ENCODE results near the gene MGRN1. TPM values are rescaled to one million over a fixed set of nuclear protein-coding genes. Genes with fewer than 3 reads are reported as not detected.

MGRN1 gene
- total and polyA plus RNA-seq, 2 of the 13 experiments (the other 11 are each of a cell fraction or from before 2014, with no cell fraction given): 11.9 to 12.6 TPM

GRCh38 chr16:4614571-4615383 lies 9.8 kb upstream of the MGRN1 start, which contains the start of gene UBALD1 (continued):
- TF ChIP-seq HMGXB4 (CRISPR knock-in tag; IDR thresholded peaks at IDR 0.05; ENCODE audit: borderline replicate concordance in 1 of 2, low read depth in 1 of 2) (peak in 1 of 2 experiments; percentile 76; a peak in 2 of 4 replicates), CSRNP2 (CRISPR knock-in tag; conservative IDR thresholded peaks at IDR 0.05; ENCODE audit: low read depth) (no peak), PHF5A (CRISPR knock-in tag; IDR thresholded peaks at IDR 0.05; ENCODE audit: low read depth, unreplicated experiment) (no peak), ZNF704 (CRISPR knock-in tag; IDR thresholded peaks at IDR 0.05; ENCODE audit: borderline replicate concordance) (no peak), KDM3A (CRISPR knock-in tag; IDR thresholded peaks at IDR 0.05; ENCODE audit: low read depth) (peak; percentile 61; the same call in 1 of the 2 replicates), MYNN (CRISPR knock-in tag; IDR thresholded peaks at IDR 0.05; ENCODE audit: low read depth) (peak; percentile 81), MIXL1 (CRISPR knock-in tag; IDR thresholded peaks at IDR 0.05) (peak; percentile 54; the same call in 1 of the 2 replicates), ZNF503 (CRISPR knock-in tag; IDR thresholded peaks at IDR 0.05) (peak; percentile 52; the same call in 1 of the 2 replicates), FOXO1 (CRISPR knock-in tag; IDR thresholded peaks at IDR 0.05) (peak; percentile 47; the same call in 1 of the 2 replicates), ZNF296 (CRISPR knock-in tag; conservative IDR thresholded peaks at IDR 0.05) (no peak), ATF3 (CRISPR knock-in tag; IDR thresholded peaks at IDR 0.05) (peak; percentile 96), IRF2 (CRISPR knock-in tag; IDR thresholded peaks at IDR 0.05) (peak; percentile 83), SOX5 (CRISPR knock-in tag; IDR thresholded peaks at IDR 0.05; ENCODE audit: borderline replicate concordance) (peak; percentile 35; the same call in 1 of the 2 replicates), ZFX (CRISPR knock-in tag; IDR thresholded peaks at IDR 0.05; ENCODE audit: low read depth) (peak; percentile 84), HBP1 (CRISPR knock-in tag; IDR thresholded peaks at IDR 0.05; ENCODE audit: low read depth) (peak; percentile 74; the same call in 1 of the 2 replicates), ZNF547 (CRISPR knock-in tag; IDR thresholded peaks at IDR 0.05) (0 out of 2 replicates have a peak, but pooled peaks have one; percentile 56), CEBPG (CRISPR knock-in tag; IDR thresholded peaks at IDR 0.05) (no peak), TBX2 (CRISPR knock-in tag; IDR thresholded peaks at IDR 0.05; ENCODE audit: borderline replicate concordance) (peak; percentile 61; the same call in 1 of the 2 replicates)

Measured in HepG2 (cell line).